K562 (cell line): ENCODE data around the gene COL7A1.

ENCODE experiments used
- MYC ChIP-seq, 2 experiments: fragments of 250-450 bp in 1 of 2; sonication (Bioruptor Pico) in 1 of 2; IDR thresholded peaks; 2 replicates each; pipeline versions ENCODE4 v1.5.1 to v1.6.1; 2012 to 2021; ENCODE audit warnings: low read depth in 2 of 2, borderline replicate concordance in 1 of 2, improper control_type of control experiment in 1 of 2, low read length in 1 of 2, mild to moderate bottlenecking in 1 of 2, moderate library complexity in 1 of 2
- NCOA2 ChIP-seq, 2 experiments: fragments of 450-650 bp; IDR thresholded peaks; 2 replicates each; pipeline ENCODE4 v1.6.1; 2018; ENCODE audit warnings: mild to moderate bottlenecking in 2 of 2, moderate library complexity in 1 of 2; ENCODE audit not compliant: partially characterized antibody in 2 of 2
- SETDB1 ChIP-seq: IDR thresholded peaks from one replicate; pipeline ENCODE4 v1.6.1; 2012; ENCODE audit warnings: low read length, control low read depth, inconsistent platforms
- SRF ChIP-seq, 2 experiments: fragments of 250-450, 450-650 bp in 1 of 2; sonication (Bioruptor Pico) in 1 of 2; sonication (generic) in 1 of 2; formaldehyde crosslinking; IDR thresholded peaks; 2 replicates each; pipeline versions ENCODE4 v1.5.0 to v1.5.1; 2020 to 2022; ENCODE audit warnings: mild to moderate bottlenecking in 1 of 2, missing genetic modification reagents in 1 of 2
- TGIF2 ChIP-seq: sonication (generic); formaldehyde crosslinking; IDR thresholded peaks from 2 replicates; pipeline ENCODE4 v1.8.1; 2022; ENCODE audit warnings: mild to moderate bottlenecking, missing genetic modification reagents, moderate library complexity
- TF ChIP-seq, protein P1 (sequence below): sonication (generic); formaldehyde crosslinking; IDR thresholded peaks from 2 replicates; pipeline ENCODE4 v1.9.0; 2022; ENCODE audit warnings: mild to moderate bottlenecking, missing genetic modification reagents

DNA sequence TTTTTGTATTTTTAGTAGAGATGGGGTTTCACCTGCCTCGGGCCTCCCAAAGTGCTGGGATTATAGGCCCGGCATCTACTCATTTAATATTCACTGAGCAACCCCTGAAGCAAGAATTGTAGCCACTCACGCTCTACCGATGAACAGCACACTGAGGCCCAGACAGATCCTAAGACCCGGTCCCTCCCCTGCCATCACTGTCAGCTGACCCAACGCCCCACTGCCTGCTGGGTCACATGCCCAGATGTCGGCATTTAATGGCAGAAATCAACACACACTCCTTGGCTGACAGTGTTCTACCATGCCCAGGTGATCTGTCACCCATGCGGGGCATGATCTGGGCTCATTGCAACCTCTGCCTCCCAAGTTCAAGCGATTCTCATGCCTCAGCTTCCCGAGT, 29.6 kb upstream of the COL7A1 start:
- TF ChIP-seq MYC (IDR thresholded peaks at IDR 0.05; ENCODE audit: low read depth, low read length) (no peak), MYC (CRISPR knock-in tag; IDR thresholded peaks at IDR 0.05; ENCODE audit: borderline replicate concordance, low read depth) (no peak), SRF (CRISPR knock-in tag; IDR thresholded peaks at IDR 0.05) (no peak), NCOA2 (IDR thresholded peaks at IDR 0.05; ENCODE audit: partially characterized antibody in 2 of 2) (no peak), TGIF2 (CRISPR knock-in tag) (no peak), SETDB1 (no peak)
- TF ChIP-seq, protein P1, sequence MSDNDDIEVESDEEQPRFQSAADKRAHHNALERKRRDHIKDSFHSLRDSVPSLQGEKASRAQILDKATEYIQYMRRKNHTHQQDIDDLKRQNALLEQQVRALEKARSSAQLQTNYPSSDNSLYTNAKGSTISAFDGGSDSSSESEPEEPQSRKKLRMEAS (CRISPR knock-in tag), result no peak
